Measurements from ENCODE around the gene CREB1. TPM values are rescaled to one million over a fixed set of nuclear protein-coding genes. Genes with fewer than 3 reads are reported as not detected.
A peak's percentile ranks its signal among the peaks of the same experiment; 100 is the strongest.

CREB1 gene
- total RNA-seq, 4 donors from 2014 or later: 31.1 to 51.5 (median 43.3) TPM

DNA sequence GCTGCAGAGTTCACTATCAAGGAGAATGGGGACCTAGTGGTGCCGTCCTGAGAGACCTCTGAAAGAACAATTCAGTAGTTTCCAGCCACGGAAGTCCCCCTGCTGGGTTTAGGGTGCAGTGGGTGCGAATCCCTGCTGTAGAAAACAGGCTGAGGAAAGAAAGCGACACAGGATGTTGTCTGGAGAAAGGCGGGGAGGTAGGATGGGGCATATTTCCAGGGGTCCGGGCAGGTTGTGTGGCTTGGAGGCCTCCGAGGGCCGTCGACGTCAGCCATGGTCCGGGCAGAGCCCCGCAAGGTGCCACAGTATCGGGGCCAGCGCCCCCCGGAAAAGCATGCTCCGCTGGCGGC is 807 bp upstream of the CREB1 start:
- no peaks in the 10 kb centered on the region for H3K36me3 ChIP-seq
- peak overlapping the region; percentile 86 to 98 (median 92) for H3K27ac ChIP-seq (replicated peaks in 1 of 4)
- TF ChIP-seq EP300 (IDR thresholded peaks at IDR 0.05): no peak
- TF ChIP-seq, protein P1, sequence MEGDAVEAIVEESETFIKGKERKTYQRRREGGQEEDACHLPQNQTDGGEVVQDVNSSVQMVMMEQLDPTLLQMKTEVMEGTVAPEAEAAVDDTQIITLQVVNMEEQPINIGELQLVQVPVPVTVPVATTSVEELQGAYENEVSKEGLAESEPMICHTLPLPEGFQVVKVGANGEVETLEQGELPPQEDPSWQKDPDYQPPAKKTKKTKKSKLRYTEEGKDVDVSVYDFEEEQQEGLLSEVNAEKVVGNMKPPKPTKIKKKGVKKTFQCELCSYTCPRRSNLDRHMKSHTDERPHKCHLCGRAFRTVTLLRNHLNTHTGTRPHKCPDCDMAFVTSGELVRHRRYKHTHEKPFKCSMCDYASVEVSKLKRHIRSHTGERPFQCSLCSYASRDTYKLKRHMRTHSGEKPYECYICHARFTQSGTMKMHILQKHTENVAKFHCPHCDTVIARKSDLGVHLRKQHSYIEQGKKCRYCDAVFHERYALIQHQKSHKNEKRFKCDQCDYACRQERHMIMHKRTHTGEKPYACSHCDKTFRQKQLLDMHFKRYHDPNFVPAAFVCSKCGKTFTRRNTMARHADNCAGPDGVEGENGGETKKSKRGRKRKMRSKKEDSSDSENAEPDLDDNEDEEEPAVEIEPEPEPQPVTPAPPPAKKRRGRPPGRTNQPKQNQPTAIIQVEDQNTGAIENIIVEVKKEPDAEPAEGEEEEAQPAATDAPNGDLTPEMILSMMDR (IDR thresholded peaks at IDR 0.05): peak in 2 of 3 experiments; percentile 15 to 23
- peaks cover 30 to 44% (median 39%) of the 10 kb centered on the region in 4 donors for H3K4me1 ChIP-seq
- intact Hi-C loops (cut with DNase I): loop anchor here (5.0 kb wide), 3 partner anchors 47 to 183 kb away; partner anchors contain the start of genes CCNYL1 and METTL21A
- no peak for DNase-seq (ENCODE audit: extremely low spot score)
- H3K9me3 ChIP-seq: no peaks in the 10 kb centered on the region
- 1% methylated on average over 11 of the region's 17 CpGs for WGBS
- no peaks in the 10 kb centered on the region for H3K27me3 ChIP-seq
- peak overlapping the region; percentile 56 to 83 (median 76) for H3K4me3 ChIP-seq

DNA sequence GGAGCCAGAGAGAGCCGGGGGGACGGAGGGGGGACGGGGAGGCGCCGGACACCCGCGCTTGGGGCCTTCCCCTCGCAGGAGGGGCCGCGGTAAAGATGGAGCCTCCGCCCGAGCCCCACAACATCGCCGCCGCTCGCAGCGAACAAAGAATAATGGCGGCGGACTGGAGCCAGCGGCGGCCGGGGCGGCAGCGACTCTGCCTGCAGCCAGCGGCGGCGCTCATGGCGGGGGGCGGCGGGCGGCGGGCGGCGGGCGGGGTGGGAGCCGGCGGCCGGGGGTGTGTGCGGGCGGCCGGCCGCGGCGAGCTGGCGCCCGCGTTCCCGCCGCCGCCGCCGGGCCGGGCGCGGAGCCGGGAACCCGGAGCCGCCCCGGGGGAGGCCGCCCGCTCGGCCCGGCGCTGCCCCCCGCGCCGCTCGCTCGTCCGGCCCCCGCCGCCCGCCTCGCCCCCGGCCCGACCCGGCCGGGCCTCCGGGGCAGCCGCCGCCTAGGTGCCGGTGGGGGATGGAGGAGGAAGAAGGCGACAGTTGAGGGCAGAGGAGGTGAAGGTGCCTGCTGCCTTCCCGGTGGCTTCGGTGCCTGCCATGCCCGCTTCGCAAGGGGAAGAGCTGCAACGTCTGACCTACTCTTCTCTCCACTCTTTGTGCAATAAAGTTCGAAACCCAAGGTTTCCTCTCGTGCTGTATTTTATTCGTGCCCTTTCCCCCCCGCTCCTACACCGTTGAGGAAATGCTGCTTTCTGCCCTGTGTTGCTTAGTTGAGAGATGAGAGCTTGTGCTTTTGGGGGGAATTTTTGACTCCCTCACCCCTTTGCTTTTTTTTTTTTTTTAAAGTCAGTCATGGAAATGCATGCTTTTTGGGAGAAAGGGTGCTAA is 634 bp downstream of the CREB1 start:
- DNase-seq (ENCODE audit: extremely low spot score): no peak
- Histone ChIP-seq H3K27me3 (no peaks in the 10 kb centered on the region), H3K4me1 (peaks cover 42 to 58% (median 53%) of the 10 kb centered on the region in 4 donors), H3K36me3 (no peaks in the 10 kb centered on the region), H3K4me3 (peak overlapping the region; percentile 56 to 83 (median 76)), H3K9me3 (no peaks in the 10 kb centered on the region), H3K27ac (replicated peaks in 1 of 4) (peak overlapping the region; percentile 86 to 98 (median 92))
- WGBS: under 1% methylated on average over 29 of the region's 93 CpGs
- TF ChIP-seq POLR2A (IDR thresholded peaks at IDR 0.05; ENCODE audit: low read depth) (peak; percentile 71), EP300 (IDR thresholded peaks at IDR 0.05) (no peak), POLR2AphosphoS5 (IDR thresholded peaks at IDR 0.05) (peak; percentile 5 to 6)
- intact Hi-C loops (cut with DNase I): no loop called here

DNA sequence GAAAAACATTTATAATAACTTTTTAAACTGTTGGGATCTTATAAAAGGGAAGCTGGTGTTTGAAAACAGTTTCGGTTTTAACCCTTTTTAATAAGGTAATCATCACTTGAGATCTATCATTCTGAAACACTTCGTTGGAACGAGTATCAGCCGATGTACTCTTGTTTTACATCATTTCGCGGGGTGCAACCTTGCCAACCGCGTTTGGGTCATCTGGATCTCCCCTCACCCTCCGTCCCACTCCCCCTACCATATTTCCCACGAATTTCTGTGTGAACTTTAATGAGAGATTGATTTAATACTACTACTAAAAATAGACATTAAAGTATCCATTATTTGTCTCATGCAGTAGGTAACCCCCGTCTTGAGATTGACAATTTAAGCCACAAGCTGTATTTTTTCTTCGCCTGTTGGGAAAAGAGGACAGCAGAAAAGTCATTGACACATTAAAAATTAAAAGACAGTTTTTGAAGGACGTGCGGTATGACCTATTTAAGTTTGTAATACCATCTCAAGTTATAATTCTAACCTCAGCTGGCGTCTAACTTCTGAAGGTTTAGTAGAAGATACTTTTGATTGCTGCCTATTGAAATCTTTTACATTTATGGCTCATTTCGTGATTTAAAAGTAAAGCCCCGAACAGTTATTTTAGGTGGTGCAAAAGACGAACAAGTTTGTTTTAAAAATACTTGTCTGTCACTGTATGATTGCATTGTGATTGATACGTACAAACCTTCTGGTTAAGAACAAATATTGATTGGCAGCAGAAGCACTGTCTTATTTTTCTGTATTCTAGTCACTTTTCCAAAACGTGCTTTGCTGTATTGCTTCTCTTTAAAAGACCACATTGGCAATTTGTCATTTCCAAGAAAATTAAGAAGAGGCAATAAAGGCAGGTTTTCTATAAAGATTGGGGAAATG is 1.5 kb downstream of the CREB1 start:
- Histone ChIP-seq H3K4me3 (peak overlapping the region; percentile 56 to 83 (median 76)), H3K27me3 (no peaks in the 10 kb centered on the region), H3K36me3 (no peaks in the 10 kb centered on the region), H3K4me1 (peaks cover 46 to 67% (median 62%) of the 10 kb centered on the region in 4 donors), H3K9me3 (no peaks in the 10 kb centered on the region), H3K27ac (replicated peaks in 1 of 4) (peak overlapping the region; percentile 86 to 93 (median 92))
- 3% methylated on average over 20 of the region's 20 CpGs for WGBS
- no peak for TF ChIP-seq EP300 (IDR thresholded peaks at IDR 0.05)
- TF ChIP-seq, protein P1 (IDR thresholded peaks at IDR 0.05): no peak
- TF ChIP-seq POLR2A (IDR thresholded peaks at IDR 0.05; ENCODE audit: low read depth): no peak
- TF ChIP-seq POLR2AphosphoS5 (IDR thresholded peaks at IDR 0.05): no peak
- no peak for DNase-seq (ENCODE audit: extremely low spot score)
- intact Hi-C loops (cut with DNase I): no loop called here

DNA sequence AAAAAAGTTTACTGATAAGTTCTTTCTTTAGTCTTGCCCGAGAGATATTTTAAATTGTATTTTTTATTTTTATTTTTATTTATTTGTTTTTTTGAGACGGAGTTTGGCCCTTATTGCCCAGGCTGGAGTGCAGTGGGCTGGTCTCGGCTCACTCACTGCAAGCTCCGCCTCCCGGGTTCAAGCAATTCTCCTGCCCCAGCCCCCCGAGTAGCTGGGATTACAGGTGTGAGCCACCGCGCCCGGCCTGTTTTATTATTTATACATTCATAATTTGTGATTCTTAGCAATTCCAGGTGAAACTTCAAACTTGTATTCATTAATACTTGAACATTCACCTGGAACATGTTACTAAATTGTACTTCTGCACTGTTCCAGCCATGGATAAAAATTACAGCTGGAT is 2.9 kb downstream of the CREB1 start:
- TF ChIP-seq, protein P1 (IDR thresholded peaks at IDR 0.05): no peak
- TF ChIP-seq POLR2A (IDR thresholded peaks at IDR 0.05; ENCODE audit: low read depth) (no peak), POLR2AphosphoS5 (IDR thresholded peaks at IDR 0.05) (no peak), EP300 (IDR thresholded peaks at IDR 0.05) (no peak)
- no peak for DNase-seq (ENCODE audit: extremely low spot score)
- 85% methylated on average over 9 of the region's 9 CpGs for WGBS
- H3K9me3 ChIP-seq: no peaks in the 10 kb centered on the region
- no peak overlapping the region for H3K4me3 ChIP-seq
- no peaks in the 10 kb centered on the region for H3K36me3 ChIP-seq
- H3K27me3 ChIP-seq: no peaks in the 10 kb centered on the region
- H3K4me1 ChIP-seq: peaks cover 46 to 75% (median 66%) of the 10 kb centered on the region in 4 donors
- intact Hi-C loops (cut with DNase I): no loop called here
- H3K27ac ChIP-seq (replicated peaks in 1 of 4): peak overlapping the region; percentile 86 to 93 (median 92)
